Mucosa of descending colon (tissue), 3 donors: ENCODE data around the gene CYTH1. TPM values are rescaled to one million over a fixed set of nuclear protein-coding genes. Genes with fewer than 3 reads are reported as not detected.
A peak's percentile ranks its signal among the peaks of the same experiment; 100 is the strongest.

Source experiments
- ATAC-seq: fragments of 200-7000 bp; cut with Tn5 transposase; one replicate; pipeline ENCODE4 v1.9.1; 2020; ENCODE audit warnings: mild to moderate bottlenecking, moderate library complexity
- DNase-seq, 3 donors: peaks; one replicate each; pipeline ENCODE4 v3.0.0-alpha.2; 2020
- H3K36me3 ChIP-seq: fragments of 200-600 bp; one replicate; pipeline ENCODE4 v1.8.0; 2021; ENCODE audit warnings: low read depth, mild to moderate bottlenecking
- H3K4me1 ChIP-seq: fragments of 200-600 bp; one replicate; pipeline ENCODE4 v1.8.0; 2021; ENCODE audit warnings: low read depth, mild to moderate bottlenecking
- H3K4me3 ChIP-seq: fragments of 200-600 bp; one replicate; pipeline ENCODE4 v1.8.0; 2021; ENCODE audit warnings: mild to moderate bottlenecking
- H3K9me3 ChIP-seq: fragments of 200-600 bp; one replicate; pipeline ENCODE4 v1.8.0; 2021; ENCODE audit warnings: mild to moderate bottlenecking
- CTCF ChIP-seq: fragments of 200-600 bp; IDR thresholded peaks from one replicate; pipeline ENCODE4 v1.8.0; 2022; ENCODE audit warnings: antibody characterized with exemption, mild to moderate bottlenecking
- intact Hi-C, 2 donors: fragments of 100-400 bp; cut with DNase I in 1 of 2; cut with micrococcal nuclease in 1 of 2; formaldehyde crosslinking; loops; one replicate each; pipeline versions ENCODE4 v1.11.0 to v1.11.1; 2022; cut with DNase I, micrococcal nuclease
- total RNA-seq, 3 donors: library from RNA; stranded (reverse); fragmentation: NEBNext Ultra II Directional in 2 of 3; extraction: Animal tissue kit (Norgen Biotek cat#: 25700) in 2 of 3; gene quantifications; one replicate each; pipeline versions ENCODE4 v1.2.1 to v1.2.4, GENCODE V29; 2021 to 2023
- donor health status: DM: no; HTN: no; CAD: no; lungs with moderate emphysema.
- donor health status: DM: no; HTN: no; CAD: no.
- donor health status: DM: no; HTN: yes; CAD: no.

Gene CYTH1
- total RNA-seq, 3 donors from 2014 or later: 60.3 to 99.4 (median 91.6) TPM

GRCh38 chr17:78798695-78799559 is 16.9 kb upstream of the CYTH1 start:
- no peak for TF ChIP-seq CTCF
- no peaks in the 10 kb centered on the region for H3K36me3 ChIP-seq
- no peak overlapping the region for H3K4me3 ChIP-seq
- H3K9me3 ChIP-seq: no peaks in the 10 kb centered on the region
- intact Hi-C loops: loop anchor here in 1 of 2 donors (10.0 kb wide), 1 partner anchor 304 kb away; no protein-coding TSS in a partner anchor
- DNase-seq: peak in 1 of 3 donors; percentile 46
- ATAC-seq: peak; percentile 46
- no peaks in the 10 kb centered on the region for H3K4me1 ChIP-seq

DNA sequence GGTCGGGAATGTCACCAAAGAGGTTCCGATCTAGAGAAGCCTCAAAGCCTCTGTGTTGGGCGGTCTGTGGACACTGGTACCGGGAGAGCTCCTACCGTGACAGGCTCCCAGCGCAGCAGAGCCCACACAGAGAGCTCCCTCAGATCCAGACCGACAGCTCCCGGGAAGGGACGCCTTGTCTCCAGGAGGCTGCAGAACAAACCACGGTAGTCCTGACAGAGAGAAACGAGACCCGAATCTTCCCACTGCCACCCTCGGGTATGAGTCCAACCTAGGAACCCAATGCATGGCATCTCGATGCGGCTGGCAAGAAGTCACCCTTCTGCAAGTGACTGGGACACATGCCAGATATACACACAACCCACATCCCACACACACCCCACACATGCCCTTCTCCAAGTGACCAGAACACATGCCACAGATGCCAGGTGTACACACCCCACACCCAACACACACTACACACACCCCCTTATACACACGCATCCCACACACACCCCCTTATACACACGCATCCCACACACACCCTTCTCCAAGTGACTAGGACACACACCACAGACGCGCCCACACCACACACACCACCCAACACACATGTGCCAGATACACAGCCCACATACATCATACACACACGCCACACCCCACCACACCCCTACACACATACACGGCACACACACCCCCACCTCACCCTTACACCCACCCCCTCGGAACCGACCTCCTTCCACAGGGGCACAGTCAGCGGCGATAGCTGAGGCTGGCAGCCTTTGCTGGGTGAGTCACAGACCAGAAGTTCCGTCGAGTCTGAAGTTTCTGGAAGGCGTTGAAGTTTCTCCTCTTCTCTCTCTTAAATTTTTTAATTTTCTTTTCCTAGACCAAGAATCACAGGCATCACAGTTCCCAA is 15.9 kb upstream of the CYTH1 start:
- no peaks in the 10 kb centered on the region for H3K36me3 ChIP-seq
- intact Hi-C loops: loop anchor here in 1 of 2 donors (10.0 kb wide), 1 partner anchor 303 kb away; no protein-coding TSS in a partner anchor

DNA sequence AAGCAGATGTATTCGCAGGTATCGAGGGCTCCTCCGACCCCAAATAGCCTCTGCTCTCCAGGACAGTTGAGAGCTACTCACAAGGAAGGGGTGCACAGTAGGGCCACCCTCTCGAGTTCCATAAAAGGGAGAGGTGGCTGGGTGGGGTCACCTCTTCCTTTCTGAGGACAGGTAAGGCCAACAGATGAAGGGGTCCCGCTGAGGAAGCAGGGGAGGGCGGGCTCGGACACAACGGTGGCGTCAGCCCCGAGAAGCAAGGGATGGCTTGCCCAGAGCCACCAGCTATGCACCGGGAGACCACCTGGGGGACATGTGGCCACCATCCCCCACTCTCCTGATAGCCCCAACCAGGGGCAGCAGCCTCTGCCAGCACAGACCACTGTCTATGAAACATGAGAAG is 15.1 kb upstream of the CYTH1 start:
- no peaks in the 10 kb centered on the region for H3K36me3 ChIP-seq
- H3K9me3 ChIP-seq: no peaks in the 10 kb centered on the region
- no peak overlapping the region for H3K4me3 ChIP-seq
- no peak for TF ChIP-seq CTCF
- DNase-seq (no peak), ATAC-seq (no peak)
- intact Hi-C loops: loop anchor here in 1 of 2 donors (10.0 kb wide), 1 partner anchor 302 kb away; no protein-coding TSS in a partner anchor
- no peaks in the 10 kb centered on the region for H3K4me1 ChIP-seq

More for the DNA sequence above, 15.9 kb upstream of the CYTH1 start:
- TF ChIP-seq CTCF: no peak
- ATAC-seq: no peak
- H3K4me3 ChIP-seq: no peak overlapping the region
- H3K4me1 ChIP-seq: no peaks in the 10 kb centered on the region
- DNase-seq: peak in 1 of 3 donors; percentile 50
- no peaks in the 10 kb centered on the region for H3K9me3 ChIP-seq

- no peak for ATAC-seq
- H3K4me3 ChIP-seq: no peak overlapping the region
- intact Hi-C loops: loop anchor here in 1 of 2 donors (10.0 kb wide), 1 partner anchor 302 kb away; no protein-coding TSS in a partner anchor
- H3K36me3 ChIP-seq: no peaks in the 10 kb centered on the region
- no peak for TF ChIP-seq CTCF
- DNase-seq: no peak
- H3K4me1 ChIP-seq: no peaks in the 10 kb centered on the region
- no peaks in the 10 kb centered on the region for H3K9me3 ChIP-seq
Measured at GRCh38 chr17:78796517-78796900, 14.4 kb upstream of the CYTH1 start.

DNA sequence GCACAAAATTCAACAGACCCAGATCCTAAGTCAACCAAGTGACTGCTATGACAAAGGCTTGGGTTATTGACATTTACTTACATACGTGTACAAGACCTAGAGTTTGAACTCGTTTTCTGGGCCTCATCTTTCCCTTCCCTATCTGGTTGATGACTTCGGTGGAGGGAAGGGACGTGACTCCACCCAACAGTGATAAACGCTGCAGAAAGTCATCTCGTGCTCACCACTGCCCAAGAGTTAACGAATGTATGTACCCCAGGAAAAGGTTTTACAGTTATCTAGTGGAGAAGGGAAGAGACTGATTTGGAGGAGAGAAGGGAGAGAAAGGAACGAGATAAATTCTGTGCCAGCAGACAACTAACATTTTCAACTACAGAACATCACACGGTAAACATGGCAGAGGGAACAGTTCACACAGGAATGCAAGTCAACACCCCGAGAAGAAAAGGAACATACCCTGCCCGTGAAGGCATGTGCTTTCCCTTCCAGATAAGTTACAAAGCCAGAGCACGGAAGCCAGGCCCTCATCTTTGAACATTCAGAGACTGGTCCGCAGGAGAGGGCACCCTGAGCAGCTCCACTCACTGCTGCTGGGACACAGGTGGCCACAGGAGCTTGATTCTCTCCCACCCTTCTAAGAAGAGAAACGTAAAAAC is 13.9 kb upstream of the CYTH1 start:
- intact Hi-C loops: loop anchor here in 1 of 2 donors (10.0 kb wide), 1 partner anchor 301 kb away; no protein-coding TSS in a partner anchor
- Histone ChIP-seq H3K4me3 (no peak overlapping the region), H3K4me1 (no peaks in the 10 kb centered on the region), H3K36me3 (no peaks in the 10 kb centered on the region), H3K9me3 (no peaks in the 10 kb centered on the region)
- ATAC-seq (no peak), DNase-seq (no peak)
- TF ChIP-seq CTCF: no peak
